ENCODE data around the gene FBXL14. TPM values are rescaled to one million over a fixed set of nuclear protein-coding genes. Genes with fewer than 3 reads are reported as not detected.
A peak's percentile ranks its signal among the peaks of the same experiment; 100 is the strongest.

Gene FBXL14
- total and polyA plus RNA-seq, 9 of the 15 experiments (the other 6 are each of a cell fraction or from before 2014, with no cell fraction given), result 0.13 to 9.8 (median 3.3) TPM

GRCh38 chr12:1605129-1606020, 11.0 kb upstream of the FBXL14 start (continued):
- 0 out of 2 replicates have a peak, but pooled peaks have one; percentile 49 for TF ChIP-seq ZNF592 (IDR thresholded peaks at IDR 0.05)
- 0 out of 2 replicates have a peak, but pooled peaks have one; percentile 34 for TF ChIP-seq ZNF830 (CRISPR knock-in tag; IDR thresholded peaks at IDR 0.05)
- no peak for TF ChIP-seq CHAMP1 (IDR thresholded peaks at IDR 0.05)
- TF ChIP-seq STAT5A (IDR thresholded peaks at IDR 0.05; ENCODE audit: borderline replicate concordance, low read length), result no peak
- no peak for TF ChIP-seq ZNF77 (CRISPR knock-in tag; IDR thresholded peaks at IDR 0.05)
- no peak for TF ChIP-seq PKNOX1 (IDR thresholded peaks at IDR 0.05)
- no peak for TF ChIP-seq KAT2B (IDR thresholded peaks at IDR 0.05; ENCODE audit: low read depth, low read length)
- TF ChIP-seq MYNN (IDR thresholded peaks at IDR 0.05), result peak; percentile 93
- no peak for TF ChIP-seq MYNN (CRISPR knock-in tag; IDR thresholded peaks at IDR 0.05)
- TF ChIP-seq ZBTB26 (CRISPR knock-in tag; IDR thresholded peaks at IDR 0.05), result peak; percentile 50; the same call in 1 of the 2 replicates
- no peak for TF ChIP-seq COPS2 (conservative IDR thresholded peaks at IDR 0.05)
- TF ChIP-seq DIDO1 (tag; IDR thresholded peaks at IDR 0.05; ENCODE audit: low read depth), result no peak; the same call in 1 of the 2 replicates
- TF ChIP-seq ZNF274 (IDR thresholded peaks at IDR 0.05; ENCODE audit: borderline replicate concordance, low read depth, low read length), result no peak
- peak; percentile 52; the same call in 1 of the 2 replicates for TF ChIP-seq ZBTB5 (IDR thresholded peaks at IDR 0.05)
- TF ChIP-seq ZBTB7A (IDR thresholded peaks at IDR 0.05; ENCODE audit: borderline replicate concordance, control insufficient read depth, low read depth, low read length), result no peak
- TF ChIP-seq MTA2 (IDR thresholded peaks at IDR 0.05; ENCODE audit: low read depth), result peak; percentile 58
- TF ChIP-seq PPARD (CRISPR knock-in tag; IDR thresholded peaks at IDR 0.05), result no peak
